GM12878 (cell line): Measurements from ENCODE around the gene IFNAR1. TPM values are rescaled to one million over a fixed set of nuclear protein-coding genes. Genes with fewer than 3 reads are reported as not detected.
A peak's percentile ranks its signal among the peaks of the same experiment; 100 is the strongest.

Experiments used
- ATAC-seq: fragments of 200-7000 bp; cut with Tn5 transposase; 3 replicates; pipeline ENCODE4 v1.9.1; 2020; ENCODE audit warnings: mild to moderate bottlenecking, moderate library complexity
- BruUV-seq: library from RNA; stranded (reverse); fragments of 400-500 nt; replicated peaks from 2 replicates; lab custom pipeline; 2021; lab: Mats Ljungman, UMichigan
- CTCF ChIA-PET: fragments of 300-600 bp; sonication (Branson Sonifier 250); formaldehyde crosslinking; extraction: SDS; loops from one replicate; lab custom pipeline; 2021; ENCODE audit warnings: inconsistent platforms; lab: Yijun Ruan, JAX
- POLR2A ChIA-PET: fragments of 350-600 bp; formaldehyde crosslinking; extraction: SDS; loops from one replicate; lab custom pipeline; 2021; ENCODE audit warnings: inconsistent platforms; lab: Charles Lee
- RAD21 ChIA-PET: fragments of 300-600 bp; sonication (Branson Sonifier 250); formaldehyde crosslinking; loops from one replicate; lab custom pipeline; 2023; ENCODE audit warnings: antibody characterized with exemption; ENCODE audit not compliant: unreplicated experiment; lab: Charles Lee
- SMC1A ChIA-PET: fragments of 300-600 bp; sonication (Branson Sonifier 250); formaldehyde crosslinking; loops from one replicate; lab custom pipeline; 2023; ENCODE audit not compliant: unreplicated experiment, uncharacterized antibody; lab: Charles Lee
- DNase-seq: peaks from one replicate; pipeline ENCODE4 v3.0.0-alpha.2; 2011; ENCODE audit warnings: low read depth, low spot score
- FAIRE-seq: peaks from 3 replicates; lab custom pipeline; 2011; peaks lifted over from hg19 to GRCh38; lab: Jason Lieb, UNC
- H2AFZ ChIP-seq: 2 replicates; pipeline ENCODE4 v1.6.0; 2011; ENCODE audit warnings: low read depth, low read length, control low read depth; ENCODE audit not compliant: control insufficient read depth
- H3K27ac ChIP-seq: 2 replicates; pipeline ENCODE4 v1.5.1; 2011; ENCODE audit warnings: control low read depth; ENCODE audit not compliant: control insufficient read depth, insufficient read depth
- H3K27me3 ChIP-seq, 2 experiments: replicated peaks in 1 of 2; 2 replicates each; pipeline versions ENCODE4 v1.6.0 to v1.6.1; 2011; ENCODE audit warnings: low read length in 1 of 2; ENCODE audit not compliant: control insufficient read depth in 2 of 2, insufficient read depth in 2 of 2
- H3K36me3 ChIP-seq, 2 experiments: 2 replicates each; pipeline ENCODE4 v1.5.1; 2011; ENCODE audit warnings: low read length in 1 of 2; ENCODE audit not compliant: control insufficient read depth in 2 of 2, insufficient read depth in 2 of 2
- H3K4me1 ChIP-seq: 2 replicates; pipeline ENCODE4 v1.6.1; 2011; ENCODE audit warnings: mild to moderate bottlenecking, low read length, moderate library complexity, mixed read lengths; ENCODE audit not compliant: control insufficient read depth, insufficient read depth
- H3K4me2 ChIP-seq: 2 replicates; pipeline ENCODE4 v1.6.0; 2011; ENCODE audit warnings: control low read depth; ENCODE audit not compliant: control insufficient read depth, insufficient read depth
- H3K4me3 ChIP-seq: fragments of 200-600 bp; sonication (generic); 2 replicates; pipeline ENCODE4 v1.5.1; 2016
- H3K79me2 ChIP-seq: 2 replicates; pipeline ENCODE4 v1.6.0; 2011; ENCODE audit warnings: low read length; ENCODE audit not compliant: control insufficient read depth, insufficient read depth
- H3K9ac ChIP-seq: 2 replicates; pipeline ENCODE4 v1.8.0; 2011; ENCODE audit warnings: low read length, control low read depth, mixed read lengths; ENCODE audit not compliant: control insufficient read depth, insufficient read depth
- H3K9me3 ChIP-seq: replicated peaks from 3 replicates; pipeline ENCODE4 v1.5.1; 2011; ENCODE audit warnings: mild to moderate bottlenecking, low read length; ENCODE audit not compliant: control insufficient read depth, insufficient read depth
- H4K20me1 ChIP-seq: 2 replicates; pipeline ENCODE4 v1.6.0; 2011; ENCODE audit not compliant: control insufficient read depth, insufficient read depth
- BACH1 ChIP-seq: fragments of 450-650 bp; IDR thresholded peaks from 2 replicates; pipeline ENCODE4 v1.6.1; 2017; ENCODE audit warnings: mild to moderate bottlenecking, borderline replicate concordance
- BCL3 ChIP-seq: IDR thresholded peaks from 2 replicates; pipeline ENCODE4 v1.6.1; 2011; ENCODE audit warnings: borderline replicate concordance, low read depth, mild to moderate bottlenecking, moderate library complexity, low read length; ENCODE audit not compliant: insufficient read depth, poor library complexity, severe bottlenecking
- BHLHE40 ChIP-seq, 2 experiments: fragments of 450-650 bp in 1 of 2; IDR thresholded peaks; 2 replicates each; pipeline ENCODE4 v1.6.1; 2011 to 2017; ENCODE audit warnings: low read depth in 2 of 2, borderline replicate concordance in 1 of 2, improper control_type of control experiment in 1 of 2, low read length in 1 of 2, mild to moderate bottlenecking in 1 of 2
- EGR1 ChIP-seq, 2 experiments: IDR thresholded peaks; 1 replicate in 1 of 2; 2 replicates in 1 of 2; pipeline ENCODE4 v1.6.1; 2011 to 2012; ENCODE audit warnings: low read depth in 2 of 2, low read length in 2 of 2, borderline replicate concordance in 1 of 2, mild to moderate bottlenecking in 1 of 2, moderate library complexity in 1 of 2
- ELK1 ChIP-seq: IDR thresholded peaks from 2 replicates; pipeline ENCODE4 v1.6.1; 2012; ENCODE audit warnings: low read depth, low read length, improper control_type of control experiment
- EZH2 ChIP-seq: IDR thresholded peaks from 2 replicates; pipeline ENCODE4 v1.6.1; 2012; ENCODE audit warnings: low read depth, mild to moderate bottlenecking, control low read depth, inconsistent platforms, low read length, borderline replicate concordance; ENCODE audit not compliant: control insufficient read depth
- IKZF1 ChIP-seq: fragments of 450-650 bp; conservative IDR thresholded peaks from 2 replicates; pipeline ENCODE4 v1.6.1; 2017; ENCODE audit warnings: antibody characterized with exemption, mild to moderate bottlenecking
- NFYB ChIP-seq: IDR thresholded peaks from 2 replicates; pipeline ENCODE4 v1.6.1; 2011; ENCODE audit warnings: low read depth, mild to moderate bottlenecking, low read length, improper control_type of control experiment, moderate library complexity; ENCODE audit not compliant: insufficient read depth
- NR2F1 ChIP-seq: fragments of 450-650 bp; conservative IDR thresholded peaks from 2 replicates; pipeline ENCODE4 v1.6.1; 2017; ENCODE audit warnings: mild to moderate bottlenecking
- POLR2A ChIP-seq: IDR thresholded peaks from 2 replicates; pipeline ENCODE4 v1.6.1; 2011; ENCODE audit warnings: low read depth, mild to moderate bottlenecking, low read length
- RAD51 ChIP-seq: fragments of 450-650 bp; IDR thresholded peaks from 2 replicates; pipeline ENCODE4 v1.6.1; 2016; ENCODE audit warnings: moderate library complexity, mild to moderate bottlenecking, inconsistent platforms
- RUNX3 ChIP-seq: IDR thresholded peaks from 2 replicates; pipeline ENCODE4 v1.6.1; 2012; ENCODE audit warnings: low read length, inconsistent platforms
- SMARCA5 ChIP-seq: fragments of 450-650 bp; IDR thresholded peaks from 2 replicates; pipeline ENCODE4 v1.6.1; 2017; ENCODE audit warnings: mild to moderate bottlenecking
- TAF1 ChIP-seq: IDR thresholded peaks from 2 replicates; pipeline ENCODE4 v1.6.1; 2011; ENCODE audit warnings: mild to moderate bottlenecking, low read depth, low read length, borderline replicate concordance
- YY1 ChIP-seq: IDR thresholded peaks from 2 replicates; pipeline ENCODE4 v1.6.1; 2011; ENCODE audit warnings: low read depth, mild to moderate bottlenecking, low read length
- ZNF687 ChIP-seq: fragments of 450-650 bp; IDR thresholded peaks from 2 replicates; pipeline ENCODE4 v1.6.1; 2017; ENCODE audit warnings: mild to moderate bottlenecking, moderate library complexity
- WGBS: methylation state at CpG from one replicate; pipeline ENCODE4 v1.1.6; 2016; ENCODE audit warnings: low lambda C conversion rate; ENCODE audit not compliant: insufficient replicate concordance, insufficient coverage; ENCODE audit errors: missing lambda C conversion rate; 5-methylcytosine and 5-hydroxymethylcytosine counted together
- in situ Hi-C: fragments of 300-500 bp; cut with MboI; formaldehyde crosslinking; loops from 9 replicates; pipeline ENCODE4 v1.14.3; 2018; ENCODE audit warnings: mixed read lengths
- intact Hi-C: fragments of 100-400 bp; cut with micrococcal nuclease; formaldehyde crosslinking; loops from one replicate; pipeline ENCODE4 v1.14.2; 2022; ENCODE audit not compliant: unreplicated experiment
- polyA plus RNA-seq, 11 experiments: library from polyadenylated mRNA; depleted of rRNA in 4 of 11; unstranded in 6 of 11; stranded (reverse) in 5 of 11; fragments of >200 nt; fragmentation: Nextera tagmentation in 4 of 11; fragmentation: Illumina TruSeq in 1 of 11; extraction: Ambion mirVana in 4 of 11; extraction: Trizol in 1 of 11; gene quantifications; 1 replicate in 1 of 11; 2 replicates in 10 of 11; pipeline versions ENCODE4 v1.2.1 to v1.2.3, GENCODE V29; 2011 to 2016; ENCODE audit warnings: inconsistent platforms in 2 of 11, missing spikeins in 2 of 11, low read depth in 1 of 11
- total RNA-seq, 4 experiments: library from RNA; depleted of rRNA in 3 of 4; stranded (reverse); fragments of >200 nt in 3 of 4; fragmentation: Illumina TruSeq in 1 of 4; extraction: Trizol in 1 of 4; gene quantifications; 2 replicates each; pipeline versions ENCODE4 v1.2.1 to v1.2.3, GENCODE V29; 2013 to 2021

IFNAR1 gene
- total and polyA plus RNA-seq, 10 of the 15 experiments (the other 5 are each of a cell fraction or from before 2014, with no cell fraction given): 12.0 to 62.4 (median 24.6) TPM

GRCh38 chr21:33403128-33403785 lies 78.5 kb downstream of the IFNAR1 start, which contains the start of gene IFNGR2:
Gene IFNGR2 (plus strand): TSS chr21:33403413. CDS start chr21:33403544, 131 bp downstream.
- Histone ChIP-seq H3K4me1 (peaks cover 15% of the 10 kb centered on the region), H3K36me3 (0 out of 4 replicates have a peak, but pooled peaks cover 0 to under 1% of the 10 kb centered on the region in 2 experiments), H2AFZ (peak within 1 kb of the TSS; percentile 47), H3K79me2 (peaks cover 51% of the 10 kb centered on the region), H3K9ac (peak within 1 kb of the TSS; percentile 93), H3K9me3 (no peaks in the 10 kb centered on the region), H3K4me2 (peak within 1 kb of the TSS; percentile 80), H4K20me1 (no peaks in the 10 kb centered on the region), H3K27me3 (no peaks in the 10 kb centered on the region), H3K27ac (peak within 1 kb of the TSS; percentile 97), H3K4me3 (peak within 1 kb of the TSS; percentile 84)
- intact Hi-C loops (loop anchor here (10.0 kb wide), 1 partner anchor 142 kb away; the partner anchor contains the start of genes GART and SON), in situ Hi-C loops (no loop called here)
- under 1% methylated on average over 50 of the region's 89 CpGs for WGBS
- BruUV-seq: no TSS peak
- ChIA-PET POLR2A (interaction anchor here (1.2 to 5.9 kb wide), 6 partner anchors 14 to 79 kb away, joined by 4 to 48 read pairs (median 16); partner anchors contain the start of gene IFNAR1), CTCF (interaction anchor here (1.0 to 3.4 kb wide), 3 partner anchors 18 to 198 kb away, joined by 3 to 20 read pairs (median 6); no protein-coding TSS in a partner anchor), RAD21 (interaction anchor here (1.2 to 4.2 kb wide), 4 partner anchors 18 to 79 kb away, joined by 3 to 36 read pairs (median 18); partner anchors contain the start of gene IFNAR1), SMC1A (interaction anchor here (1.0 to 6.1 kb wide), 11 partner anchors 10 to 198 kb away, joined by 3 to 72 read pairs (median 13); no protein-coding TSS in a partner anchor)
- FAIRE-seq (no peak), ATAC-seq (peak; percentile 43), DNase-seq (no peak)
- no peak for TF ChIP-seq EZH2
- TF ChIP-seq BACH1: peak; percentile 71; the same call in 1 of the 2 replicates
- no peak for TF ChIP-seq NFYB
- no peak for TF ChIP-seq RUNX3
- TF ChIP-seq POLR2A: peak; percentile 78
- peak; percentile 13 to 96 for TF ChIP-seq EGR1 (IDR thresholded peaks at IDR 0.05; ENCODE audit: borderline replicate concordance in 1 of 2, low read depth in 2 of 2, low read length in 2 of 2)
- peak; percentile 28; the same call in 1 of the 2 replicates for TF ChIP-seq IKZF1
- no peak for TF ChIP-seq RAD51
- TF ChIP-seq BCL3: peak; percentile 41
- TF ChIP-seq ZNF687: peak; percentile 28; the same call in 1 of the 2 replicates
- peak; percentile 69; the same call in 1 of the 2 replicates for TF ChIP-seq SMARCA5
- TF ChIP-seq ELK1: no peak
- 0 out of 2 replicates have a peak, but pooled peaks have one; percentile 38 for TF ChIP-seq NR2F1
- TF ChIP-seq BHLHE40 (IDR thresholded peaks at IDR 0.05; ENCODE audit: borderline replicate concordance in 1 of 2, low read depth in 2 of 2, low read length in 1 of 2): peak in 1 of 2 experiments; percentile 51; a peak in 1 of 4 replicates
- peak; percentile 89 for TF ChIP-seq YY1
- peak; percentile 64; the same call in 1 of the 2 replicates for TF ChIP-seq TAF1
